ENCODE data around the gene GPAT2.
"Not testable (repeated sequence)": the region's sequence is repeated elsewhere in the genome, so short reads cannot be mapped to it uniquely, and the experiment has no call there.

Gene GPAT2

GRCh38 chr2:96022701-96023447 lies 11.8 kb downstream of the GPAT2 start:
- DNase-seq = peak; percentile 61 to 67

GRCh38 chr2:96022126-96022525 lies 12.6 kb downstream of the GPAT2 start:
- not testable (repeated sequence) for DNase-seq

GRCh38 chr2:96021142-96021541 lies 13.6 kb downstream of the GPAT2 start:
- not testable (repeated sequence) for DNase-seq

- DNase-seq = not testable (repeated sequence)
Measured at GRCh38 chr2:96019909-96020590, 14.7 kb downstream of the GPAT2 start.

GRCh38 chr2:96016321-96016720 lies 18.4 kb downstream of the GPAT2 start:
- not testable (repeated sequence) for DNase-seq

- DNase-seq = not testable (repeated sequence)
Measured at GRCh38 chr2:96012792-96013264, 21.9 kb downstream of the GPAT2 start.

GRCh38 chr2:96012086-96012791 lies 22.5 kb downstream of the GPAT2 start:
- DNase-seq = not testable (repeated sequence)

- not testable (repeated sequence) for DNase-seq
Measured at GRCh38 chr2:96011129-96011455, 23.6 kb downstream of the GPAT2 start.

- DNase-seq = peak; percentile 96
Measured at GRCh38 chr2:96010320-96011128, 24.2 kb downstream of the GPAT2 start.

GRCh38 chr2:96009833-96010232 lies 24.9 kb downstream of the GPAT2 start:
- DNase-seq = not testable (repeated sequence)

- DNase-seq = not testable (repeated sequence)
Measured at GRCh38 chr2:96008051-96008450, 26.7 kb downstream of the GPAT2 start.

- not testable (repeated sequence) for DNase-seq
Measured at GRCh38 chr2:96006248-96006647, 28.5 kb downstream of the GPAT2 start.

GRCh38 chr2:95992520-95993272 lies 42.0 kb downstream of the GPAT2 start:
- peak; percentile 31 to 45 for DNase-seq

GRCh38 chr2:95992102-95992501 lies 42.6 kb downstream of the GPAT2 start:
- DNase-seq = not testable (repeated sequence)

- not testable (repeated sequence) for DNase-seq
Measured at GRCh38 chr2:95991351-95992094, 43.2 kb downstream of the GPAT2 start, which contains the start of gene ANKRD36C. Gene ANKRD36C (minus strand): TSS chr2:95991824. CDS start chr2:95991708, 116 bp downstream.

GRCh38 chr2:95990884-95991283 lies 43.8 kb downstream of the GPAT2 start:
- not testable (repeated sequence) for DNase-seq
